HCEC 1CT (cell line): ENCODE data around the gene TRIP10.

Source experiments
- DNase-seq: peaks from one replicate; pipeline ENCODE4 v3.0.0-alpha.2; 2017

TRIP10 gene

GRCh38 chr19:6728346-6728745, 11.1 kb upstream of the TRIP10 start:
- no peak for DNase-seq

- DNase-seq = no peak
These were observed 9.8 kb upstream of the TRIP10 start for GRCh38 chr19:6729573-6730152.

- no peak for DNase-seq
These were observed 9.2 kb upstream of the TRIP10 start for GRCh38 chr19:6730153-6730804.

GRCh38 chr19:6730941-6731670, 8.4 kb upstream of the TRIP10 start:
- no peak for DNase-seq

- no peak for DNase-seq
These were observed 7.7 kb upstream of the TRIP10 start for GRCh38 chr19:6731822-6732221.

GRCh38 chr19:6732803-6733337, 6.6 kb upstream of the TRIP10 start:
- DNase-seq = no peak

GRCh38 chr19:6733338-6734095, 6.0 kb upstream of the TRIP10 start:
- DNase-seq = no peak

GRCh38 chr19:6734096-6734696, 5.3 kb upstream of the TRIP10 start:
- DNase-seq = no peak

GRCh38 chr19:6735181-6735911, 4.1 kb upstream of the TRIP10 start:
- no peak for DNase-seq

GRCh38 chr19:6736169-6736916, 3.1 kb upstream of the TRIP10 start:
- peak; percentile 84 for DNase-seq

- DNase-seq = peak; percentile 13
These were observed 2.6 kb upstream of the TRIP10 start for GRCh38 chr19:6736917-6737283.

- DNase-seq = peak; percentile 100
These were observed 2.1 kb upstream of the TRIP10 start, which contains the start of gene GPR108 for GRCh38 chr19:6737284-6737872. Gene GPR108, minus strand, starts transcription at chr19:6737580. Its CDS starts 4 bp downstream, at chr19:6737576.

GRCh38 chr19:6737873-6738786, 1.4 kb upstream of the TRIP10 start:
- DNase-seq = peak; percentile 81

GRCh38 chr19:6738787-6739389, 592 bp upstream of the TRIP10 start:
- DNase-seq = no peak

GRCh38 chr19:6739883-6740588, 556 bp downstream of the TRIP10 start:
- DNase-seq = peak; percentile 6

- DNase-seq = peak; percentile 38
These were observed 1.3 kb downstream of the TRIP10 start for GRCh38 chr19:6740589-6741343.

GRCh38 chr19:6743066-6743465, 3.6 kb downstream of the TRIP10 start:
- no peak for DNase-seq
